ENCODE data around the gene RTP5. TPM values are rescaled to one million over a fixed set of nuclear protein-coding genes. Genes with fewer than 3 reads are reported as not detected.

Gene RTP5
- total RNA-seq, 1 experiment from 2014 or later = not detected

GRCh38 chr2:241834527-241835210 lies 34.9 kb upstream of the RTP5 start:
- H2BK5ac ChIP-seq (ENCODE audit: insufficient read length, low read length) = no peak overlapping the region
- no peak overlapping the region for H3K27ac ChIP-seq (ENCODE audit: insufficient read length, low read depth, low read length)
- no peaks in the 10 kb centered on the region for H3K79me1 ChIP-seq (ENCODE audit: insufficient read depth, low read depth, low read length, poor library complexity, severe bottlenecking)
- no peaks in the 10 kb centered on the region; a peak in 1 of 7 replicates for H3K36me3 Mint-ChIP-seq (ENCODE audit: insufficient read depth in 1 of 3, low read depth in 3 of 3)
- H3K56ac ChIP-seq (ENCODE audit: insufficient read length, low read depth, low read length) = no peak overlapping the region
- no peak overlapping the region for H3K4ac ChIP-seq (ENCODE audit: low read depth, low read length)
- no peaks in the 10 kb centered on the region for H4K20me1 ChIP-seq (ENCODE audit: control insufficient read depth, insufficient read depth, insufficient read length)
- H2AK5ac ChIP-seq (ENCODE audit: insufficient read length, low read length) = no peak overlapping the region
- peaks cover 12% of the 10 kb centered on the region for H3K27me3 Mint-ChIP-seq (ENCODE audit: low read depth)
- peaks cover 14 to 16% of the 10 kb centered on the region in 2 experiments for H3K4me1 Mint-ChIP-seq
- DNase-seq = no peak
- no peak overlapping the region for H2AFZ ChIP-seq (ENCODE audit: low read length)
- WGBS (ENCODE audit: extremely low coverage, insufficient read length, low lambda C conversion rate) = no CpG with 5 or more reads among the region's 10 CpGs
- no peaks in the 10 kb centered on the region for H3K9me3 ChIP-seq (ENCODE audit: control insufficient read depth, low read depth, low read length)
- H3K23me2 ChIP-seq (ENCODE audit: insufficient read length, low read depth, low read length, poor library complexity, severe bottlenecking) = no peaks in the 10 kb centered on the region
- H3K4me3 Mint-ChIP-seq = no peak overlapping the region
- no peak for TF ChIP-seq CTCF (conservative IDR thresholded peaks at IDR 0.05)
- no peak overlapping the region for H3K18ac ChIP-seq (ENCODE audit: insufficient read length, low read depth, low read length)
- no peaks in the 10 kb centered on the region for H3K27me3 ChIP-seq (ENCODE audit: insufficient read depth, low read length)
- H2BK20ac ChIP-seq (ENCODE audit: low read depth, low read length, poor library complexity, severe bottlenecking) = no peak overlapping the region
- H2BK12ac ChIP-seq (ENCODE audit: insufficient read length, low read depth, low read length) = no peak overlapping the region
- H3K23ac ChIP-seq (ENCODE audit: insufficient read length, low read depth, low read length) = no peak overlapping the region
- H3K4me1 ChIP-seq (ENCODE audit: insufficient read depth, low read length) = no peaks in the 10 kb centered on the region
- H3K14ac ChIP-seq (ENCODE audit: insufficient read depth, low read length) = no peak overlapping the region
- no peak overlapping the region for H3K27ac Mint-ChIP-seq
- peaks cover 0 to 8% of the 10 kb centered on the region in 2 experiments; a peak in 4 of 5 replicates for H3K9me3 Mint-ChIP-seq
- H3K4me2 ChIP-seq (ENCODE audit: insufficient read depth, insufficient read length, low read length) = no peak overlapping the region
- H3K79me2 ChIP-seq (ENCODE audit: insufficient read depth, low read length) = no peaks in the 10 kb centered on the region
- no peak overlapping the region for H4K8ac ChIP-seq (replicated peaks; ENCODE audit: insufficient read length, low read depth, low read length)
- H2BK120ac ChIP-seq (ENCODE audit: low read depth, low read length, poor library complexity, severe bottlenecking) = no peak overlapping the region
- H3T11ph ChIP-seq (ENCODE audit: low read length) = no peak overlapping the region
- no peak overlapping the region for H4K91ac ChIP-seq (ENCODE audit: insufficient read length, low read depth, low read length)
- H3K9ac ChIP-seq (ENCODE audit: extremely low read depth, insufficient read length, low read length) = no peak overlapping the region
- no peak overlapping the region for H4K5ac ChIP-seq (ENCODE audit: insufficient read length, low read depth, low read length)
- no peak overlapping the region for H2BK15ac ChIP-seq (ENCODE audit: low read depth, low read length)

Data from H9 (cell line).